Nephron progenitor cell (in vitro differentiated cells): ENCODE data around the gene LRPAP1.
A peak's percentile ranks its signal among the peaks of the same experiment; 100 is the strongest.

Experiments
- DNase-seq: peaks from one replicate; pipeline ENCODE4 v3.0.0; 2021
- H3K27ac Mint-ChIP-seq: 2 replicates; pipeline ENCODE4 v1.8.0; 2021; ENCODE audit warnings: mild to moderate bottlenecking, moderate library complexity, mixed read lengths
- H3K27me3 Mint-ChIP-seq: 2 replicates; pipeline ENCODE4 v1.8.0; 2021; ENCODE audit warnings: mild to moderate bottlenecking, low read depth, mixed read lengths; ENCODE audit not compliant: poor library complexity
- H3K36me3 Mint-ChIP-seq: 2 replicates; pipeline ENCODE4 v1.8.0; 2021; ENCODE audit warnings: low read depth, mixed read lengths
- H3K4me1 Mint-ChIP-seq: 2 replicates; pipeline ENCODE4 v1.8.0; 2021; ENCODE audit warnings: mixed read lengths
- H3K4me3 Mint-ChIP-seq: 2 replicates; pipeline ENCODE4 v1.8.0; 2021; ENCODE audit warnings: mild to moderate bottlenecking, moderate library complexity, mixed read lengths
- H3K9me3 Mint-ChIP-seq: 2 replicates; pipeline ENCODE4 v1.8.0; 2021; ENCODE audit warnings: mild to moderate bottlenecking, moderate library complexity, mixed read lengths
- CTCF ChIP-seq: fragments of 200-600 bp; sonication (generic); IDR thresholded peaks from 2 replicates; pipeline ENCODE4 v1.5.0; 2021; ENCODE audit warnings: antibody characterized with exemption

LRPAP1 gene

GRCh38 chr4:3489451-3489962, 42.7 kb downstream of the LRPAP1 start:
- Mint-ChIP-seq H3K4me3 (no peak overlapping the region), H3K27me3 (peaks cover 46% of the 10 kb centered on the region), H3K36me3 (no peaks in the 10 kb centered on the region), H3K27ac (no peak overlapping the region), H3K4me1 (peaks cover 13% of the 10 kb centered on the region), H3K9me3 (peaks cover 4% of the 10 kb centered on the region)
- DNase-seq: peak; percentile 39
- no peak for TF ChIP-seq CTCF

- Mint-ChIP-seq H3K4me1 (peaks cover 9% of the 10 kb centered on the region), H3K27ac (no peak overlapping the region), H3K9me3 (peaks cover 4% of the 10 kb centered on the region), H3K27me3 (peaks cover 48% of the 10 kb centered on the region), H3K36me3 (no peaks in the 10 kb centered on the region), H3K4me3 (no peak overlapping the region)
- TF ChIP-seq CTCF: no peak
- no peak for DNase-seq
Measured at GRCh38 chr4:3488820-3489219, 43.4 kb downstream of the LRPAP1 start.

GRCh38 chr4:3487861-3488260, 44.4 kb downstream of the LRPAP1 start:
- H3K27ac Mint-ChIP-seq: no peak overlapping the region
- peaks cover 4% of the 10 kb centered on the region for H3K9me3 Mint-ChIP-seq
- no peaks in the 10 kb centered on the region for H3K36me3 Mint-ChIP-seq
- H3K4me3 Mint-ChIP-seq: no peak overlapping the region
- peaks cover 9% of the 10 kb centered on the region for H3K4me1 Mint-ChIP-seq
- DNase-seq: no peak
- no peak for TF ChIP-seq CTCF
- H3K27me3 Mint-ChIP-seq: peaks cover 55% of the 10 kb centered on the region

- Mint-ChIP-seq H3K36me3 (no peaks in the 10 kb centered on the region), H3K27ac (no peak overlapping the region), H3K27me3 (peaks cover 50% of the 10 kb centered on the region), H3K4me3 (no peak overlapping the region), H3K4me1 (peaks cover 5% of the 10 kb centered on the region), H3K9me3 (peaks cover 4% of the 10 kb centered on the region)
- DNase-seq: no peak
- no peak for TF ChIP-seq CTCF
Measured at GRCh38 chr4:3486541-3487540, 45.4 kb downstream of the LRPAP1 start.

GRCh38 chr4:3485886-3486540, 46.2 kb downstream of the LRPAP1 start:
- Mint-ChIP-seq H3K27me3 (peaks cover 45% of the 10 kb centered on the region), H3K9me3 (no peaks in the 10 kb centered on the region), H3K27ac (no peak overlapping the region), H3K4me3 (no peak overlapping the region), H3K36me3 (no peaks in the 10 kb centered on the region), H3K4me1 (peaks cover 7% of the 10 kb centered on the region)
- no peak for DNase-seq
- no peak for TF ChIP-seq CTCF
